GM12874 (cell line): ENCODE results near the gene COX14.

Experiments
- CTCF ChIP-seq: IDR thresholded peaks from 2 replicates; pipeline ENCODE4 v1.5.1; 2011; ENCODE audit warnings: low read depth, mild to moderate bottlenecking, control low read depth, low read length, moderate library complexity; ENCODE audit not compliant: insufficient read depth

COX14 gene

DNA sequence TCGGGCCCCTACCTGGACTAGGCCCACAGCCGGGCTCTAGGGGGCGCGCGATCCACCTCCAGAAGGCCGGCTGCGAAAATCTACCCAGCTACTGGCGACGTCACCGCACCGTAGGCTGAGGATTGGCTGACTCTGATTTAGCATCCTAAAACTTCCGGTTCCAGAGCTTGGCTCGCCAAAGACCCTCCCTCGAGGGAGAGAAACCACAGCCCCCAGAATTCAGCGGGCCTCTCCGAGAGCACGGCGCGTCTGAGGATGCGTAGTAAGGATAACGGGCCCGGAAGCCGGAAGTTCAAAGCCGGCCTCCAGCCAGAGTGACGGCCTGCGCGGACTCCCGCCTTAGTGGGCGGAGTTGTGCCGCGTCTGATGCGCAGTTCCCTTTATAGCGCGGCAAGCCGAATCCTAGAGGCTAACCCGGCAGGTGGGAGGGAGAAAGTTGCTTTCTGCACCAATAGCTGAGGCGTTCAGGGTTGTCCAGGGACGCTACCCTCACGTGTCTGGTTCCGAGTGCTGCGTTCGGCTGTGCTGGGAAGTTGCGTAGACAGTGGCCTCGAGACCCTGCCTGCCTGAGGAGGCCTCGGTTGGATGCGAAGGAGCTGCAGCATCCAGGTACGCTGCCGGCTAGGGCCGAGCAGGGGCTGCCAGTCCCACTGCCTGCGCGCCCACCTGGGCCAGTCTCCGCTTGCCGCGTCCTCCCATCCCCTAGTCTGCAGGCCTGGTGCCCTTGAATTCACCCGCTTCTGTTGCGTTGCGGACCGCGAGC is at the start of gene COX14:
Gene COX14 (plus strand): TSS at position 544 of the 763 bp plus-strand sequence. CDS start 7,808 bp downstream, outside the sequence.
- TF ChIP-seq CTCF: peak; percentile 94

DNA sequence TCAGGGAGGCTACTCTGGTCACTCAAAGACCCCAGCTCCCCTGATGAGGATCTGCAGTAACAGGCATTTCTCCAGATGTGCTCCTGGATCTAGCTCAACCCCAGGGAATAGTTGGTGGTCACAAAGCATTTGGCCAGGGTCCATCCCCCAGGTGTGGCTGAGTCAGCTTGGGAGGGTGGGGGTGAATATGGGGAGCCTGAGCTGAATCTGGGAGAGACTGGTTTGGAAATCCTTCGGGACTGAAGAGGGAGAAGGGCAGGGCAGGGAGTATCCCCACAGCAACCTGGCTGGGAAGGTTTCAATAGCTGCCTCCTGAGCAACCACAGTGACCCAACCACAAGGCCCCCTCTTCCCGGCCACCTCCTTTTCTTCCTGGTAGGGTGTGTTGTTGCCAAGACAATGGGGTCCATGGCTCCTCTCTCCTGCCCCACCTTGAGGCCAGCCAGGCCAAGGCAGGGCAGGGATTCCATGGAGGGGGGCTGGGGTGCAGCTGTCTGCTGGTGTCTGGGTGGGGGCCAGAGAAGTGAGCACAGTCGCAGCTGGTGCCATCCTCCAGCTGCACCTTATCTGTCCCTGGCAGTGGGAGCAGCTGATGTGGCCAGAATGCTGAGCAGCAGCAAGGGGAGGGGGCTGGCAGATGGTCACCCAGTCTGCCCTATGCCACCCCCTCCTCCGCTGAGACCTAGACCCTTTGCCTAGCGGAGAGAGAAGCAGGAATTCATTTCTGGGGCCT is 49.1 kb upstream of the COX14 start:
- TF ChIP-seq CTCF: no peak

GRCh38 chr12:50065726-50066310 is 46.2 kb upstream of the COX14 start:
- no peak for TF ChIP-seq CTCF

DNA sequence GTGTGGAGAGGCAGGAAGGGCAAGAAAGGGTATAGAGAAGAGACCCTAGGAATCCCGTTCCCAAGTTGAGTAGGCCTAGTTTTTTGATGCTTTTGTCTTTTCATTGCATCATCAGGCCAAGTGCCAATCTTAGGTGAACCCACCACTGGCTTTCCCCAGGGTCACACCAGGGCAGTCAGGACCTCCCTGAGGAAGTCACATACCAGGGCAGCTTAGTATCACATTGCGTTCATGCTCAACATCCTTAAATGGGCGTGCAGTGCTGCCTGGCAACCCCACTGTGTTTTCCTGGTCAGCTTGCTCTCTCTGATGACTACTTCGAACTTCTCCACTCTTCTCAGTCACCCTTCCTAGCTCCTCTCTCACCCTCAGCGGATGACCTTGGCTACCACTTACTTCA is 45.6 kb upstream of the COX14 start:
- TF ChIP-seq CTCF: no peak

DNA sequence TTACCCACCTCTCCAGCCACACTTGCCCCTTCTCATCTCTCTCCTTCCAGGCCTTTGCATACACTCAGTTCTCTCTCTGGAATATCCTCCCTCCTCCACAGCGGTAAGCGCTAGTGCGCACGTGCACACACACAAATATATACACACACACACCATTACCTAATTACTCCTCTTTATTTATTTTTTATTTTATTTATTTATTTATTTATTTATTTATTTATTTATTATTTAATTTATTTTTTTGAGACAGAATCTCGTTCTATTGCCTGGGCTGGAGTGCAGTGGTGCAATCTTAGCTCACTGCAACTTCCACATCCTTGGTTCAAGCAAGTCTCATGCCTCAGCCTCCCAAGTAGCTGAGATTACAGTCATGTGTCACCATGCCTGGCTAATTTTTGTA is 43.0 kb upstream of the COX14 start:
- TF ChIP-seq CTCF: no peak

DNA sequence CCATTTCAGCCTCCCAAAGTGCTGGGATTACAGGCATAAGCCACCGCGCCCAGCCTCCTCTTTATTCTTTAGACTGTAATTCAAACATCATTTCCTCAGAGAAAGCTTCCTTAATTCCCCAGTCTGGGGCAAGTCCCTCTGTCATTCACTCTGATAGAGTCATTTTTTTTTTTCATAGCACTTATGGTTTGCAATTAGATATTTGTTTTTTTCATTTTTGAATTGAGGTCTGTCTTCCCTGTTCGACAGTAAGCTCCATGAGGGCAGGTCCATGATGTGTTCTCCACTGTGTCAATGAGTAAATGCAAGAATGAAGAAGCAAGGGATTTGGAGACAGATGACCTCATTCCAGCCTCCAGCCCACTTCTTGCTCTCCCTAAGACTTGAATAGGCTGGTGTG is 42.5 kb upstream of the COX14 start:
- no peak for TF ChIP-seq CTCF

DNA sequence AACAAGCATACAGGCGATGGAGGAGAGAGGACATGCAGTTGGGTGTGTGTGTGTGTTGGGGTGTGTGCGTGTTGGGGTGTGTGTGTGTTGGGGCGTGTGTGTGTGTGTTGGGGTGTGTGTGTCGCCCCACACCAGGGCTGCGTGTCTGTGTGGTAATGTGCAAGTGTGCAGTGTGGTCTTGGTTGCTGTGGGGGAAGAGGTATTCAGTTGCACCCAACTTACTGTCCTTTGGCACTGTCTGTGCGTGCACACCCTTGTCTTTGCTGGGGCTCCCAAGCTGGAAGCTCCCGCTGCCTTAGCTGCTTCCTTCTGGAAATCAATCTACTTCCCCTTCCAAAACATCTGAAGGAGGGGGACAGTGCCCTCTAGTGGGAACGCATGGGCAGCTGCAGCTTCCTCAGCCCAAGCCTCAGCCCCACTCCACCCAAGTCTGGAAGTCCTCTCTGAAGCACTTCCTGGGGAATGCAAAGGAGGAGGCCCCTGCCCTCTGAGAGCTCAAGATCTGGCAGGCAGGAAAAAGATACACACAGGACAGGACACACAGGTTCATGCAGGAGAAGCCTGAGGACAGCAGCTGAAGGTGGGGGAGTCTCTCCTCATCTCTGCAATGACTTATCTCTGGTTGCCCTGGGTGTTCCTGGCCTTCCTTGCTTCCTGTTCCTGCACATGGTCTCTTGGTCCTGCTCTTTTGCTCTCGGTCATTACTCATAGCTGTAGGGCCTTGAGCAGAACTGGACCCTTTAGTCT is 41.5 kb upstream of the COX14 start:
- TF ChIP-seq CTCF: peak; percentile 93
